ENCODE data around the gene NR2E1. TPM values are rescaled to one million over a fixed set of nuclear protein-coding genes. Genes with fewer than 3 reads are reported as not detected.

The NR2E1 gene
- total RNA-seq, 1 donor from 2014 or later, result not detected

DNA sequence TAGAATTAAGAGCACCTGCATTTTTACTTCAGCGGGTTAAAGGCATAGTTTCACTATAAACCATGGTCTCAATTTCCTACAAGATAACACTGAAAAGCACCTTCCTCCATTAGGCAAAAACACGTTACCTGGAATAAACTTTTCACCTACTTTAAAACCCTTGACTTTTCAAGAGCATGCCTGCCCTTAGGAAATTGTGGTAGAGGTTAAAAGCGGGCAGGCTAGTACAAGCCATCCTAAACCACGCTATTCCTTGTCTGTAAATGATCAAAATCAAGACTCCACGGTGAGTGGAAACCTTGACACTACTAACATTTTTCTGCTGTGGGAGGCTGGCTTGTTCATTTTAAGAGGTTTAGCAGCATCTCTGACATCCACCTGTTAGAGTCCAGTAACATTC, 43.9 kb downstream of the NR2E1 start:
- TF ChIP-seq CTCF (IDR thresholded peaks at IDR 0.05; ENCODE audit: insufficient read depth, low read depth, low read length), result no peak
- no peak for TF ChIP-seq EZH2 (IDR thresholded peaks at IDR 0.05; ENCODE audit: insufficient read depth, low read length)

GRCh38 chr6:108210556-108210955, 44.7 kb downstream of the NR2E1 start:
- Mint-ChIP-seq H3K9me3 (ENCODE audit: unreplicated experiment) (no peaks in the 10 kb centered on the region), H3K4me1 (ENCODE audit: low read depth, unreplicated experiment) (no peaks in the 10 kb centered on the region)
- FAIRE-seq, result no peak

More for the DNA sequence above, 43.9 kb downstream of the NR2E1 start:
- DNase-seq (ENCODE audit: low read depth) (no peak), FAIRE-seq (no peak)
- peaks cover 3% of the 10 kb centered on the region for H3K79me2 ChIP-seq (ENCODE audit: insufficient read depth, low read length)
- H3K36me3 ChIP-seq (ENCODE audit: insufficient read depth, low read length), result peaks cover 5% of the 10 kb centered on the region
- no peak overlapping the region for H2AFZ ChIP-seq (ENCODE audit: low read depth, low read length)
- H3K4me3 ChIP-seq (ENCODE audit: insufficient read depth, low read depth, low read length), result no peak overlapping the region
- peaks cover 18% of the 10 kb centered on the region for H4K20me1 ChIP-seq (ENCODE audit: insufficient read depth, low read length)
- H3K4me2 ChIP-seq (ENCODE audit: low read length), result no peak overlapping the region
- Mint-ChIP-seq H3K27ac (ENCODE audit: unreplicated experiment) (no peak overlapping the region), H3K36me3 (ENCODE audit: low read depth, unreplicated experiment) (peaks cover 9% of the 10 kb centered on the region), H3K9me3 (ENCODE audit: unreplicated experiment) (no peaks in the 10 kb centered on the region), H3K4me3 (ENCODE audit: unreplicated experiment) (no peak overlapping the region), H3K4me1 (ENCODE audit: low read depth, unreplicated experiment) (no peaks in the 10 kb centered on the region), H3K27me3 (ENCODE audit: low read depth, unreplicated experiment) (no peaks in the 10 kb centered on the region)
- H3K27me3 ChIP-seq (ENCODE audit: insufficient read depth, low read length), result no peaks in the 10 kb centered on the region
- H3K9me3 ChIP-seq (ENCODE audit: insufficient read depth, low read depth, low read length), result no peaks in the 10 kb centered on the region
- H3K27ac ChIP-seq (ENCODE audit: low read depth, low read length), result no peak overlapping the region
- H3K4me1 ChIP-seq (ENCODE audit: insufficient read depth, low read length), result no peaks in the 10 kb centered on the region
- no peak overlapping the region for H3K9ac ChIP-seq (ENCODE audit: low read length)

More at GRCh38 chr6:108210556-108210955, 44.7 kb downstream of the NR2E1 start:
- Histone ChIP-seq H3K79me2 (ENCODE audit: insufficient read depth, low read length) (peaks cover 5% of the 10 kb centered on the region), H3K9ac (ENCODE audit: low read length) (no peak overlapping the region), H3K36me3 (ENCODE audit: insufficient read depth, low read length) (peaks cover 5% of the 10 kb centered on the region), H3K27me3 (ENCODE audit: insufficient read depth, low read length) (no peaks in the 10 kb centered on the region), H4K20me1 (ENCODE audit: insufficient read depth, low read length) (peaks cover 22% of the 10 kb centered on the region), H3K9me3 (ENCODE audit: insufficient read depth, low read depth, low read length) (no peaks in the 10 kb centered on the region), H2AFZ (ENCODE audit: low read depth, low read length) (no peak overlapping the region), H3K4me2 (ENCODE audit: low read length) (no peak overlapping the region), H3K4me1 (ENCODE audit: insufficient read depth, low read length) (no peaks in the 10 kb centered on the region), H3K27ac (ENCODE audit: low read depth, low read length) (no peak overlapping the region), H3K4me3 (ENCODE audit: insufficient read depth, low read depth, low read length) (no peak overlapping the region)
- H3K36me3 Mint-ChIP-seq (ENCODE audit: low read depth, unreplicated experiment), result peaks cover 9% of the 10 kb centered on the region
- TF ChIP-seq CTCF (IDR thresholded peaks at IDR 0.05; ENCODE audit: insufficient read depth, low read depth, low read length) (no peak), EZH2 (IDR thresholded peaks at IDR 0.05; ENCODE audit: insufficient read depth, low read length) (no peak)
- no peaks in the 10 kb centered on the region for H3K27me3 Mint-ChIP-seq (ENCODE audit: low read depth, unreplicated experiment)
- no peak overlapping the region for H3K4me3 Mint-ChIP-seq (ENCODE audit: unreplicated experiment)
- H3K27ac Mint-ChIP-seq (ENCODE audit: unreplicated experiment), result no peak overlapping the region
- no peak for DNase-seq (ENCODE audit: low read depth)
